HG02840 (cell line): ENCODE results near the gene CDC42SE2.
"Not testable (repeated sequence)": the region's sequence is repeated elsewhere in the genome, so short reads cannot be mapped to it uniquely, and the experiment has no call there.

Source experiments
- ATAC-seq: cut with Tn5 transposase; IDR thresholded peaks from one replicate; pipeline ENCODE4 v1.9.1; 2021; ENCODE audit warnings: mild to moderate bottlenecking, moderate library complexity, moderate number of reproducible peaks; ENCODE audit not compliant: unreplicated experiment, low FRiP score

Gene CDC42SE2

GRCh38 chr5:131276072-131276471 lies 12.2 kb downstream of the CDC42SE2 start:
- no peak for ATAC-seq

DNA sequence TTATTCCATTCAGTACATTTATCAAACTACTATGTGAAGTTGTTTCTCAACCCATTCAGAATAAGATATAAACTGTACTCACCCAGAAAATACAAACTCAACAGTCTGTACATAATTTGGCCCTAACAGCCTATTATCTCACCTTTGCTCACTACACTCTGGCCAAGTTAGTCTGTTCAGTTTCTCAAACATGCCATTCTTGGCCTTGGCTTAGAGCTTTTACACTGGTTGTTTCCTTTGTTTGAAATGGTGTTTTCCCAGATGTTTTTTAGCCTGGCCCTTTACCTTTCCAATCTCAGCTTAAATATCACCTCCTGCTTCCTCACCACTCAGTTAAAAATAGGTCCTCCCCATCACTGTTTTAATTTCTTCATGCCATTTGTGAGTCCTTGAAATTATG lies 13.6 kb downstream of the CDC42SE2 start:
- no peak for ATAC-seq

- no peak for ATAC-seq
Observed at GRCh38 chr5:131277875-131278740, 14.3 kb downstream of the CDC42SE2 start.

DNA sequence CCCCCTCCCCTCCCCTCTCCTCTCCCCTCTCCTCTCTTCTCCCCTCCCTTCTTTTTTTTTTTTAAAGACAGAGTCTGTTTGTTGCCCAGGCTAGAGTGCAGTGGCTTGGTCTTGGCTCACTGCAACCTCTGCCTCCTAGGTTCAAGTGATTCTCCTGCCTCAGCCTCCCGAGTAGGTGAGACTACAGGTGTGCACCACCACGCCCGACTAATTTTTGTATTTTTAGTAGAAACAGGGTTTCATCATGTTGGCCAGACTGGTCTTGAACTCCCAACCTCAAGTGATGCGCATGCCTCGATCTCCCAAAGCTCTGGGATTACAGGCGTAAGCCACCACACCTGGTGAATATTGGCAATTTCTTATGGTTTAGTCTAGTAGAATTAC lies 14.9 kb downstream of the CDC42SE2 start:
- not testable (repeated sequence) for ATAC-seq

GRCh38 chr5:131279204-131279603 lies 15.4 kb downstream of the CDC42SE2 start:
- ATAC-seq, result no peak

DNA sequence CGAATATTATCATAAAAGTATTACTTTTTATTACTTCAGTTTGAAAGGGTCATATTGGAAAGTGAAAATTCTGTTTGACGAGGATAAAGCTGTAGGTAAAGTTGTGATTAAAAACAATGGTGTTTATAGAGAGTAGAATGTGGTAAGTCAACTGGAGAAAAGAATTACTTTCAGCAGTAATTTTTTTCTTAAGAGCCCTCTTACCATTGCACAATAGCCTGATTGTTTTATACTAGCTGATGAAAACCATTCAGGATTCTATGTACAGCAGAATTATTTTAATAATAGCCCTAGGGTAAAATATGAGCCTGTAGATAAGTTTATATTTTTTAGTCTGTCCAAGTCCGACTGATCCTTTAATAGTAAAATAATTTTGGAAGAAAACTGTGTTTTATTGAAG lies 16.6 kb downstream of the CDC42SE2 start:
- no peak for ATAC-seq

DNA sequence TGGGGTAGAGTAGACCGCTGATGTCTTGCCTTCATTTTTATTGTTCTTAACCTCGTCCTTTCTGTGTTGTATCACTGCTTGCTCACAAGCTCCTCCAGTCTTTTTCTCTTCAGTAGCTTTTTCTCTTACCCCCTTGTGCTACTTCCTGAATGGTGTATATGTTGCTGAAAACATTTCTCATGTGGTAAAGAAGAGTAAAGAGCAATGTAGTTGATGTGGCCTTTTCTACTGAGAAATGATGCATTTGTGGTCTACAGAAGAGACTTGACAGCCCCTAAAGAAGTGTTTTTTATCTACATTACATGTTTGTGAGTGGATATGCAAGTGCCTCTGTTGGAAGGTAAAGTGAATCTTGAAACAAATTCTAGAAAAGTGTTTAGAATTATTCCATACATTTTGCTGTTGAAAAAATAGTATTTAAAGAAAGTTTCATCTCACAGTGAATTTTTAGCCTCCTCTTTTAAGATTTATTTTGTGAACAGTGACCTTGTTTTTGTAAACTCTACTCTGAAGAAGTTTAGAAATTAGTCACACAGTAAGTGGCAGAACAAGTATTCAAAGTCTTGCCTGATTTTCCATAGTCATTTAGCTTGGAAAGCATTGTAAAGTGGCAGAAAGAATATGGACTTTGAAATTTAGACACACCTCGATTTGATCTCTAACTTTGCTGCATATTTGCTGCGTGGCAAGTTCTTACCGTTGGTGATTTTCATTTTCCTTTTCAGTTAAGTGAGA lies 17.4 kb downstream of the CDC42SE2 start:
- ATAC-seq, result no peak

GRCh38 chr5:131281868-131282234 lies 18.0 kb downstream of the CDC42SE2 start:
- no peak for ATAC-seq

DNA sequence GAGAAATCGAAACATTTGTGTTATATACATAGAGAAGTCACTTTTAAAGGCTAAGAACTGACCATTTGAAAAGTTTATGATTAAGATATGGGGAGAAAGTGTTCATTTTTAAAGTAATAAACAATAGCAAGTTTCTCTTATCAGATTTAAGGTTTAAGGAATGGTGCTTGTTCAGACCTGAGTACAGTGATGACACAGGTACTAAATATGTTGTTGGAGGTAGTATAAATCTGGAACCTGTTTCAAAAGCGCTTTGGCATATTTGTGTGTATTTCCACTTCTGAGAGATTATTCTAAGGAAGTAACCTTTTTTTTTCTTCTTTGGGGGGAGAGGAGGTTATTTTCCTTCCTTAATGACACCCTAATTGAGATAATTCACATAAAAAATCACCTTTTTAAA lies 18.4 kb downstream of the CDC42SE2 start:
- ATAC-seq, result no peak

DNA sequence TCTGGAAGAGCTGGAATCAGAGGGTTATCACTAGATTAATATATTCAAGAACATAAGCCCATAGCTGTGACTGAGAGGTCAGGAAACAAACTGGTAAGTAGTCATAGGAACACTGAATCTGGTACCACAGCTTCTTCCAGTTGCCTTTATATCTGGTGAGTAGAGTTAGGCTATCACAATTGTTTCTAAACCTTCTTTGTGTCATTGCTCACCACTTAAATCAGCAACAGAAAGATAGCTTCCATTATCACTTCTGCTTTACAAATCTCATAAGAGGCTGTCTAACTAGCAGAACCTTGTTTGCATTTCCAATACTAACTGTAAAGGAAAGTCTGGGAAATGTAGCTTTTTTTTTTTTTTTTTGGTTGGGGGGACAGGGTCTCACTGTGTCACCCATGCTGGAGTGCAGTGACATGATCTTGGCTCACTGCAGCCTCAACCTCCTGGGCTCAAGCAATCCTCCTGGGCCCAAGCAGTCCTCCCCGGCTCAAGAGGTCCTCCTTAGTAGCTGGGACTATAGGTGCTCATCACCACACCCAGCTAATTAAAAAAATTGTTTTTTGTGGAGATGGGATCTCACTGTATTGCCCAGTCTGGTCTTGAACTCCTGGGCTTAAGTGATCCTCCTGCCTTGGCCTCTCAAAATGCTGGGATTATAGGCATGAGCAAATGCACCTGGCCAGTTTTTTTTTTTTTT lies 22.0 kb downstream of the CDC42SE2 start:
- ATAC-seq, result no peak

DNA sequence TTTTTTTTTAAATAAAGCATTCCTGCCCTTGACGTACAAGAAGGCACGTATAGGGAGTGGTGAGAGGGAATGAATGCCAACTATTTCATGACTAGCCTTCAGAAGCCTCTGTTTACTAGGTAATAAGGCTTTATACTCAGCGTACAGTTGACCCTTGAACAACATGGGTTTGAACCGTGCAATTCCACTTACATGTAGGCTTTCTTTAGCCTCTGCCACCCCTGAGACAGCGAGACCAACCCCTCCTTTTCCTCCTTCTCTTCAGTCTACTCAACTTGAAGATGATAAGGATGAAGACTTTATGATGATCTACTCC lies 22.5 kb downstream of the CDC42SE2 start:
- ATAC-seq, result no peak

DNA sequence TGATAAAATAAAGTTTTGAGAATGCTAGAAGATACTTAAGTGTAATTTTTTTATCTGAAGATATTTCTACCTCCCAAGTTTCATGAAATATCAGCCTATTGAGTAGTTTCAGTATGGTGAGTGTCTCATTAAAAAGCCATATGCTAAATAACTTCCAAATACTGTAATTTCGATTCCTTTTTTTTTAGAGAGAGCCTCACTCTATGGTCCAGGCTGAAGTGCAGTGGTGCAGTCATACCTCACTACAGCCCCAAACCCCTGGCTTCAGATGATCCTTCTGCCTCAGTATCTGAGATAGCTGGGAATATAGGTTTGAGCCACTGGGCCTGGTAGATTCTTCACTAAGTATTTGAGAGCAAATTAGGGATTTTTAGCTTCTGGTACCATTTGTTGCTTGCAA lies 24.5 kb downstream of the CDC42SE2 start:
- ATAC-seq, result no peak

GRCh38 chr5:131289738-131290137 lies 25.9 kb downstream of the CDC42SE2 start:
- ATAC-seq, result no peak

DNA sequence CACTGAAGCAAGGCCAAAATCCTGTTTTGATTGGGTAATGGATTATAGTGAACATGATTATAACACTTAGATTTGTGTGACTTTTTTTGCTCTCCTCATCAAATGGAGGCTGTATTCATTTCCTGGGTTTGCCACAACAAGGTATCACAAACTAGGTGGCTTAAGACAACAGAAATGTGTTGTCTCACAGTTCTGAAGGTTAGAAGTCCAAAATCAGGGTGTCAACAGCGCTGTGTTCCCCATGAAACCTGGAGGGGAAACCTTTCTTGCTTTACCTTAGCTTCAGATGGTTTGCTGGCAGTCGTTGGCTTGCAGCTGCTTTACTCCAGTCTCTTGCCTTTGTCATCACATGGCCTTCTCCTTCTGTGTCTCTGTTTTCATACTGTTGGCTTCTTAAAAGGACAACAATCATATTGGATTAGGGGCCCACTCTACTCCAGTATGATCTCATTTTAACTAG lies 32.4 kb downstream of the CDC42SE2 start:
- ATAC-seq, result no peak

DNA sequence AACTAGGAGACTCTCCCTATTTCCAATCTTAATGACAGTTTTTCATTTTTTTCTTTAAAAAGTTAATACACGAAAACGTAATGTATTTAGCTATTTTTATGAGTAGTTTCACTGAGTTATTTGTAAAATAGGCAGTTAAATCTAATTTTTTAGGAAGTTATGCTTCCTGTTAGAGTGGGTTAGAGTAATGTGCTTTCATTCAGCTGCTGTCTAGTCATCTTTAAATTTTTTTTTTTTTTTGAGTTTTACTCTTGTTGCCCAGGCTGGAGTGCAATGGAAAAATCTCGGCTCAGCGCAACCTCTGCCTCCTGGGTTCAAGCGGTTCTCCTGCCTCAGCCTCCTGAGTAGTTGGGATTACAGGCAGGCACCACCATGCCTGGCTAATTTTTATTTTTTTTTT lies 34.0 kb downstream of the CDC42SE2 start:
- ATAC-seq, result no peak

GRCh38 chr5:131299465-131299864 lies 35.6 kb downstream of the CDC42SE2 start:
- ATAC-seq, result no peak

GRCh38 chr5:131302506-131302905 lies 38.7 kb downstream of the CDC42SE2 start:
- ATAC-seq, result no peak

DNA sequence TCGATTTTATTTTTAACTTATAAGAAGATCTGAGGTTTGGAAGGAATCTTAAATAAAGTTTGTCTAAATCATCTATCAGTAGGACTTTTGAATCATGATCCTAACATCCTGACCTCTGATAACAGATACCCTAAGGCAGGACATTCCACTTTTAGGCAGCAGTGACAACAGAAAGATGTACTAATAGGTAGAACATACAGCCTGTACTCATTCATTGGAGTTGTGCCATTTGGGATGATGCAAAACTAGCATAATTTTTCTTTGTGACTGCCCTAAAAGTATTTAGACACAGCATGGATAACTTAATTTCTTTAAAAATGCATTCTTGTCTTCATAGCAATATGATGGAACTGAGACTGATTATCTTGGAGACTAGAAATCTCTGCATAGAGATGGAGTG lies 39.7 kb downstream of the CDC42SE2 start:
- ATAC-seq, result no peak

- ATAC-seq, result no peak
Observed at GRCh38 chr5:131304414-131304813, 40.6 kb downstream of the CDC42SE2 start.

- ATAC-seq, result no peak
Observed at GRCh38 chr5:131305138-131305689, 41.4 kb downstream of the CDC42SE2 start.

- ATAC-seq, result no peak
Observed at GRCh38 chr5:131305906-131306305, 42.1 kb downstream of the CDC42SE2 start.
